T-helper 1 cell (primary cell): ENCODE measurements around the gene AACS.
"Not testable (repeated sequence)": the region's sequence is repeated elsewhere in the genome, so short reads cannot be mapped to it uniquely, and the experiment has no call there.

Experiments used
- DNase-seq, 5 donors: peaks; one replicate each; pipeline ENCODE4 v3.0.0-alpha.2; 2012 to 2020

Gene AACS

DNA sequence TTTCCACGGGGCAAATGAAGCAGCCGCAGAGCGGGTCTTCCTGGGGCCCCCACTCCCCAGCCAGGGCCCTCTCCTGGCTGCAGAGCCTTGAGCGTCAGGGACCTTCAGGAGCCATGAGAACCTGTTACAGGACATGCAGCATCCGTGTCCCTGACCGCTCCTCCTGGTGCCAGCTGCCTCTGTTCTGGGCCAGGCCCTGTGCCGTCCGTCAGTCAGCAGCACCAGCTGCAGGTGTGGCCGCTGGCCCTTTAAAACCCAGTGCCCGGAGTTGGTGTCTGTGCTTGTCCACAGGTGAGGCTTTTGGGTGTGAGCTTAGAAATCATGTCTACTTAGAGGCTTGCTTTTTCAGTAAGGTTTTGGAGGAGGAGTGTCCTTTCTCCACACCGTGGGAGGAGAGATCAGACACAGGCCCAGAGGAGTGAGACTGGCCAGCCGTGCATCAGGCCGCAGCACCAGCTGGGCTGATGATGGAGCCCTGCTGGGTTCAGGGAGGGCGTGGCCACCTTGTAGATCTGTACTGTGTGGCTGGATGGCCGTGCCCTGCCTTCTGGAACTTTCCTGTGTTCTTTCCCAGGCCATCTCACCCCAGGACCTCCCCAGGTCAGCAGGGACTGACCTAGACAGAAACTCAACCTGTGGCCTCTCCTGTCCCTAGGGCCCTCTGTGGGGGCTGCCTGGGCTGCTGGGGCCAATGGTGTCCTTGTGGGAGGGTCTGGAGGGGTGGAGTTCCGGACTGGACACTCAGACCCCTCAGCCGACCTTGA, 27.1 kb downstream of the AACS start:
- no peak for DNase-seq

DNA sequence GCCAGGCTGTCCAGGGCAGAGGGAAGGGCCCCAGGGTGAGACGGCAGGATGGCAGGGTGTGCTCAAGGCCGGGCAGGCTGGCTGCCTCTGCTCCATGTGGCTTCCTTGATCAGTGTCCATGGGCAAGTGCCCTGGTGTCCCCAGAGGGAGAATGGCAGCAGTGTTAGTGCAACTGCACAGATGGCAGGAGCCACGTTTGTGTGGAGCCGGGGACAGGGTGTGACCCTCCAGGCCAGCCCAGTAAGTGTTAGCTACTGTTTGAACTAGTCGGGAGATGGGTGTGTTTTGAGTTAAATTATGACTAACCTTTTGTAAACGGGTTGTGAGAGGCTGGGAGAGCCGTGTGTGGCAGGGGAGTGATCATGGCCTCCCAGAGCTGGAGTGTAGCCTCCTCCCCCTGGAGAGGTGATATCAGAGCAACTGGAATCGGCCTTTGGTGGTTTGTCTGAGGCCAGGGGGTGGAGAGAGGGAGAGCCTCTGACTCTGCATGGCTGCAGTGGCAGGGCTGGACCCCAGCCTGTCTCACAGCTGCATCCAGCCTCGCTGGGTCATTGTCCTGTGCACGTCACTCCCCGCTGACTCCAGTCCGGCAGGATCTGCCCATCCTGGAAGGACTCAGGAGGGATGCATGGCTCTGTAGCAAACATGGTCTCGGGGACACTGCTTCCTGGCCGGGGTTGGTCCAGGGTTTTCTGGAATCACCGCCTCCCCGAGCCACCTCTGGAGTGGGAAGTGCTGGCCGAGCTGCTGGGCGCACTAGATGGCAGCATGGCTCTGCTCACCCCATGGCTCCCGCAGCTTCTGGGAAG, 27.8 kb downstream of the AACS start:
- no peak for DNase-seq

DNA sequence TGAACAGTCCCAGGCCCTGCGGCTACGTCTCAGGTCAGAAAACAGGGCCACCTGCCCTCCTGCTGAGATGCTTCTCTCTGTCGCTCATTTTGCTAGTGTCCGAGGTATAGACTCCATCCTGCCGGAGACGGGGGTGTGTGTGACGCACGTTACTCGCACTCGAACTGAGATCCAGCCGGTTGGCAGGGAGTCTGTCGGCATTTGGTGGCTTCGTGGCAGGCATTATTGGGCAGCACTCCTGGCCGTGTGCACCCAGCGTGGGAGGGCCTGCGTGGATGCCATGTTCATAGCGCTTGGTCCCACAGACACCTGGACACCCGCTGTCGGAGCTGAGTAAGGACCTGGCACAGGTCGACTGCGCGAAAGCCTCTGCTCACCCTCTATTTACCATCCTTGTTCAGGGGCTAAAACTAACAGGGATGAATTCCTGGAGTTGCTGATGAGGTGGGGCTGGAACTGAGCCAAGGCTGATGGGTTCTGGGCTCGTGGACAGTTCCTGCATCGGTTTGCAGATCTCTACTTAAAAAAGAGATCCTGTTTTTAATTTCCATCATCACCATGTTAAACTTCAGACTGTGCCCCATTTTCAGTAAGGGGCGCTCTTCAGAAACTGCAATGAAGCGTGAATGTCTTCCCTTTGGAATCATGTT, 28.6 kb downstream of the AACS start:
- no peak for DNase-seq

DNA sequence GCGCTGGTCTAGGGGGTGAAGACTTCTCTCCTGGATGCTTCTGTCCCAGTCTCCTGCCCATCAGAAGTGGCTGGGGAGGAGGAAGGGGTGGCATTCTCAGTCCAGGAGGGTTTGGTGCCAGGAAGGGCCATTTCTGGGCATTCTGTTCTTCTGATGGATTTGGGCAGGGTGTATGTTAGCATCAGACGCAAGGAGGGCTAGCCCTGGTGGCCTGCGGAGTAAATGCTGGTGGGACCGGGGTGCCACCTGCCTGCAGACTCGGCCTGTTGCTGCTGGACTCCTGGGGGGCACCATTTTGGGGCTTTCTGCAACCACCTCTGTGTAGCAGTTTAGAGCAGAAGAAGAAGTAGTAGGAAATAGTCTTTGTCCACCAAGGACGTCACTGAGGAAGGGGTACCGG, 31.7 kb downstream of the AACS start:
- no peak for DNase-seq

DNA sequence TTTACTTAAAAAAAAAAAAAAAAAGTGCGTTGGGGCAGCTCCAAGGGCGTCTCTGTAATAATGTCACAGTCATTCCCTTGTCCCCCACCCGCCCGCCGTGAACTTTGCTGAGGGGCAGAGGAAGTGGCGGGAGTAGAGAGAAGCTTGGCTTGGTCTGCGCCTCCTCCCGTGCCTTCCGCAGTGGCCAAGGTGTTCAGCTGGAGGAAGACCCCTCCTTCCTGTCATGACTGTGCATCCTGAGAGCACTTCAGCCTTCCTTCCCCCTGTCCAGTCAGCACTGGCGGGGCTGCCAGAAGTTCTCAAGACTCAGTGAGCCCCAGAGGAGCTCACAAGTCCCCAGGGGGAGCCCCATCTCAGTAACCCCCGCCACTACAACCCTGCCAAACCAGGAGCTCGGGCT, 32.2 kb downstream of the AACS start:
- DNase-seq: no peak

DNA sequence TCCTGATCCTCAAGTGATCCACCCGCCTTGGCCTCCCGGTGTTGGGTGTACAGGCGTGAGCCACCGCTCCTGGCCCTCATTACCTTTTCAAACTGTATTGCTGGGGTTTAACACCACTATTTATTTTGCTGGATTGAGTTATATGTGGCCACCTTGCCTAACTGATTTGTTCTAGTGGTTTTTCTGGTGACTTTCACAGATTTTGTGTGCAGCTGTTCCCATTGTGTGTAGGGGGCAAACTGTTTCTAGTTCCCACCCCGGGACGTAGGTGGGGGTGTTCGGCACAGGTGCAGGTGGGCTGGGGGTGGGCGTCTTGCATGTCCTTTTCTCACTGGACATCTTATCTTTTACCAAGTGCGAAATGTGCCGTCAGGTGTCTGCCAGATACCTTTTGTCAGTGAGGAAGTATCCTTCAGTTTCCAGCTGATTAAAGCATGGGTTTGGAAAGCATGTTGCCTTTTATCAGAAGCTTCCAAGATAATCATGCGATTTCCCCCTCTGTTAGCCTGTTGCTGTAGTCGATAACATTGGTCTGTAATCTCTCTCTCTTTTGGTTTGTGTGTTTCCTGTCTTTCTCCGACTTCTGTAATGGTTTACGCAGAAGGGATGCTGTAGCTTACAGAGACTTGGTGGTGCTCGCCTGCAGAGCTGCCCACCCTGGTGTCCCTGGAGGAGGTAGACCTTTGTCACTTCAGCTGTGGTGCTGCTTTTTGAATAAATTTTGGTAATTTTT, 33.6 kb downstream of the AACS start:
- DNase-seq: no peak

DNA sequence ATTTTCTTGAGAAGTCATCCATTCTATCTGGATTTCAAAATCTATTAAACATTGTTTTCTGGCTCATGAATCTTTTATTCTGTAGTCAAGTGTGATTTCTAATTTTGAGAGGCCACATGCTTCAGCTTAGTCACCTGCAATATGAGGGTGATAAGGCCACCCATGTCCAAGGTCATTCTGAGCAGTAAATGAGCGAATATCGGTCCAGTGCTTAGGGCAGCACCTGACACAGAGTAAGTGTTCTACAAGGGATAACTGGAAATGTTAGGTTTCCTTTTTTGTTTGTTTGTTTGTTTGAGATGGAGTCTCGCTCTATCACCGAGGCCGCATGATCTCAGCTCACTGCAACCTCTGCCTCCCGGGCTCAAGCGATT, 34.2 kb downstream of the AACS start:
- no peak for DNase-seq

DNA sequence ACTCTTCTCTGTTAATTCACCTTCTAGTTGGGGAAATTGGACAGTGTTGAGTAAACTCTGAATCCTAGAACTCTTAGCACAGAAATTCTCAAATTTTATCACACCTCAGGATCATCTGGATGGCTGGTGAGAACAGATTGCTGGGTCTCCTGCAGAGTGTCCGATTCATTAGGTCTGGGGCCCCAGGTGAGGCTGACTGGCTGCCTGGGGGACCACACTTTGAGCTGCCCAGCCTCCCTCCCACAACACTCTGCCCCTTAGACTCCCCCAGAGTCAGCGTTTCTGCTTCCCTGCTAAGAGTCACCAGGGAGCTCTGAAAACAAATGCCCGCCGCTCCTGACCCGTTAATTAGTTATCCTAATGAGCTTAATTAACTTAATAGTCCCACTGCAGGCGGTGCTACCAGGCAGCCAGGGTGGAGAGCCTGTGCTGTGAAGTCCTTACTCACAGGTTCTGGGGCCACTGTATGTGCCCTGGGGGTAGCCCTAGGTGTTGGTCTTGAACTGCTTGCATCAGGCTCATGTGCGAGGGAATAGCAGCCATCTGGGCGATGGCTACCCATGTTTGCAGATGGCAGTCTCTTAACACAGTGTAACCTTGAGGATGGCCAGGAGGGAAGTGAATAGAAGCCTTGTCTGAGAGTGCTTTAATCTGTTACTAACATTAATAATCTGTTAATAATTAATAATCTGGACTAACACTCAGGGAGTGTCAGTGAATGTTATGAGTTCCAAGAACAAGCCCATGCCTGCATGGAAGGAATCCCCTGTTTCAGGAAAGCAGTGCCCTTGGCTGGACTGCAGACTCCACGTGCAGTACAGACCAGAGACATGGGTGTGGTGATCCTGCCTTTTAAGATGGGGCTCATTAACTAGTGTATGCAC, 35.6 kb downstream of the AACS start:
- no peak for DNase-seq

DNA sequence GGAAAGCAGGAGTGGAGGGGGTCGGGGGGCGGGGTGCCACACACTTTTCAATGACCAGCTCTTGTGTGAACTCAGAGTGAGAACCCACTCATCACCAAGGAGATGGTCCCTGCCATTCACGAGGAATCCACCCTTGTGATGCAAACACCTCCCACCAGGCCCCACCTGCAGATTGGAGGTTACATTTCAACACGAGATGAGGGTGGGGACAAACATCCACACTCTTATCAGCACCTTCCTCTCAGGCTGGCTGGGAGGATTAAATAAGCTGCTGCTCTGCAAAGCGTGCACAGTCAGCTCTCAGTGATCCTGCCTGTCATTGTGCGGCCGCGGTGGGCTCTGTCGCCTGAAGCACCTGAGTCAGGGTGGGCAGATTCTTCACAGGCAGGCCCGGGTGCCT, 39.7 kb downstream of the AACS start:
- DNase-seq: no peak

DNA sequence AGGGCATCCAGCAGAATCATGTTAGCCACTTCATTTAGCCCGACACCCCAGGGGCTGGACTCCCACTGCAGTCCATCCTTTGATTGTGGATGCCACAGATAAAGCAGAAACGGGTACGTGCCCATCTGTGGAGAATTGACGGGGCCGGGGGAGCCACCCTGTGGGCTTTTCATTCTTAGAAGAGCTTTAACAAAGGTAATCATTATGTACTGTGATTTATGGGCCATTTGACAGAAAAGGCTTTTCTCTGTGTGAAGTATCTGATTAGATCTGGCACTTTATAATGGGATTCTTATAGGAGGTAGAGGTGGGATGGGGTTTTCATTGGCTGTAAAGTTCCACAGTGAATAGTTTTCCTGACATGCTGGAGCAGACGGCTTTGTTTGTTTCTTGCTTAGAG, 40.4 kb downstream of the AACS start:
- DNase-seq: no peak

DNA sequence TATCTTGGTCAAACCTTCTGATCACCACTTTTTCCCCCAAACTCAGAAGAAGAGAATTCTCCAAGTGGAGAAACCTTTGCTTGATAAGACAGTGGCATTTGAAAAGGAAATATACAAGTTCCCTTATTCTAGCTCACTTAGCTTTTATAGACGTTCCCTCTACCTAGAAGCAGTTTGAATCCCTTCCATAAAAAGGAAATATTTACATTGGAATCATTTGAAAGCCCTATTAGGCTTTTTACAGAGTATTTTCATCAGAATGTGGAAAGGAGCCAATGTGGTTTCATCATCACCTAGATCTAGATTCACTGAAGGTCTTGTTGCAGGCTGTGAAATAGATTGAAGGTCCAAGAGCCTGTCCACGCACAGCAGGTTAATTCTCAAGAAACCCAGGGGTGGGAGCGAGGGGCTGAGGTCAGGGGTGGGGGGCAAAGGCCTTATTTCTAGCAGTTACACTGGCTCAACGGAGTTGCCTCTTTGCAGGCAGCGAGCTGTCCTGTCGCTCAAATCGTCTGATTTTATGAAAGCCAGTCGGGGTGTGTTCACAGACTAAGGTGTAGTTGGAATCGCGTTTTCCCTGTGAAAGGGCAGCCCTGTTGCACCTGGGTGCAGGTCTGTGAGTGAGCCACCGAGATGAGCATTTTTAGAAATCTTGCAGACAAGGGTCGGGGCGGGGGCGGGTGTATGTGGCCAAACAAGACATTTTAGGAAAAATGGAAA, 45.6 kb downstream of the AACS start:
- no peak for DNase-seq

DNA sequence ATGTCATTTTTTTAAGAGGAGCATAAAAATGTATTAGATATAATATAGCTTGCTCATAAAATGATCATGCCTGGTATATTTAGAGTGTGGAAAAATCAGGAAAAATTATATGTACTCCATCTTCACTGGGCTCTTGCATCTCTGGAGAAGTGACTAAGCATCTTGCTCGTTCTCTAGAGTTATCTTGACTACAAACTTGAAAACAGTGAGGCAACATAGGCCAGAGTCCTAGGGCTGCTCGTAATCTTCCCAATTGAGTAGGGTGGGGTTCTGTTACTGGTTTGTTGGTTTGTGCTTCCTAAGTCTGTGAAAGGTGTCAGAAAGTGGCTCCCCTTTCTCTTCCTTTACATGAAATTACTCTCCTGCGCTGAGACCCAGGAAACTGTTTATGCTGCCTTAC, 46.2 kb downstream of the AACS start:
- DNase-seq: no peak

DNA sequence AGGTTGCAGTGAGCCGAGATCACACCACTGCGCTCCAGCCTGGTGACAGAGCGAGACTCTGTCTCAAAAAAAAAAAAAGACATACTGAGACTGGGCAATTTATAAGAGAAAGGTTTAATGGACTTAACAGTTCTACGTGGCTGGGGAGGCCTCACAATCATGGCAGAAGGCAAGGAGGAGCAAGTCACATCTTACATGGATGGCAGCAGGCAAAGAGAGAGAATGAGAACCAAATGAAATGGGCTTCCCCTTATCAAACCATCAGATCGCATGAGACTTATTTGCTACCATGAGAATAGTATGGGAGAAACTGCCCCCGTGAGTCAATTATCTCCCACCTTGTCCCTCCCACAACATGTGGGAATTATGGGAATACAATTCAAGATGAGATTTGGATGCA, 47.4 kb downstream of the AACS start:
- not testable (repeated sequence) for DNase-seq

DNA sequence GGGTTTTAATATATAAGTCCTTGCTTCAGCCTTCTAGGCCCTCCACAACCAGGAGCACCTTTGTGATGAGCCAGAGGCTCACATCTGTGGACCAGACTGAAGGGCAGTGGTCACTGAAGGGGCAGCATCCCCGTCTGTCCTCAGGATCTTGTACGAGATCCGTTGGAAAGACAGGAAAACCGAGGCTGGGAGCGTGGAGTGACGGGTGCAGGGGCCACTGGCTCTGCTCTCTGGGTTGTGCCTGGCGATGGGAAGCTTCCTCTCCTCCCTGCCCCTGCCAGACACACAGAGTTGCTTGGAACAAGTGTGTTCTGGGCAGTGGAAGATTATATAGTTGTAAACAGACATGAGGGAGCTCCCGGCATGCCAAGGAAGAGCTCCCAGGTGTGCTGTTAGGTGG, 48.0 kb downstream of the AACS start:
- DNase-seq: no peak

DNA sequence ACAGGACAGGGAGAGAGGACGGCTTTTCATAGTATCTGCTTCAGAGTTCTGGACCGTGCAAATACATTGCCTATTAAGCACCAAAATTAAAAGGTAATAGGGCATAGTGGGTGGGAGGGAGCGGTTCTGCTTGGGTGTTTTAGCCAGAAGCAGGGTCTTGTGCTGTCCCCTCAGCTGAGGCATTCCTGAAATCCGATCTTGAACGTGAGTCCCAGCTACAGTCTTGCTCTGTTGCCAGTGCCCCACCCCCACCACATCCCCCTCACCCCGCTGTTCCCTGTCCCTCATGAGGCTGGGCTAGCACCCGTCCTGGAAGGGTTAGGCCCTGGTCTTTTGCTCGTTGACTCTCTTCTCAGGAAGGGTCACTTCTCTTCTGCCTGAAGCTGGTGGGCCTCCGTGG, 48.6 kb downstream of the AACS start:
- no peak for DNase-seq

DNA sequence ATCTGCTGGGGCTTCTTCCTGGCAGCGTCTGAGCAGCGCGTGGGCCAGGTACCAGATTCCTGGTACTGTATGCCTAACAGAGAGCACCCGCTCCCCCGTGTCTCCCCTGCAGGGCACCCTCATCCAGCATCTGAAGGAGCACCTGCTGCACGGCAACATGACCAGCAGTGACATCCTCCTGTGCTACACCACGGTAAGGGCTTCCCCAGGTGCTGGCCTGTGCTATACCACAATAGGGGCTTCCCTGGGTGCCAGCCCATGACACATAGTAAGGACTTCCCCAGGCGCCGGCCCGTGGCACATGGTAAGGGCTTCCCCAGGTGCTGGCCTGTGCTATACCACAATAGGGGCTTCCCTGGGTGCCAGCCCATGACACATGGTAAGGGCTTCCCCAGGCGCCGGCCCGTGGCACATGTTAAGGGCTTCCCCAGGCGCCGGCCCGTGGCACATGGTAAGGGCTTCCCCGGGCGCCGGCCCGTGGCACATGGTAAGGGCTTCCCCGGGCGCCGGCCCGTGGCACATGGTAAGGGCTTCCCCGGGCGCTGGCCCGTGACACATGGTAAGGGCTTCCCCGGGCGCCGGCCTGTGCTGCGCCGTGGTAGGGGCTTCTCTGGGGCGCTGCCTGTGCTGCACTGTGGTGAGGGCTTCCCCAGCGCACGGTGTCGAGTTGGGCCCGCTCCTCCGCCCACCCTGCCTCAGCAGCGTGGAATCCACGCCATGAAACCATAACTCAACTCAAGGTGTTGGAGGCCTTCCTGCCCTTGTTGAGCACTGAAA, 49.3 kb downstream of the AACS start:
- no peak for DNase-seq

DNA sequence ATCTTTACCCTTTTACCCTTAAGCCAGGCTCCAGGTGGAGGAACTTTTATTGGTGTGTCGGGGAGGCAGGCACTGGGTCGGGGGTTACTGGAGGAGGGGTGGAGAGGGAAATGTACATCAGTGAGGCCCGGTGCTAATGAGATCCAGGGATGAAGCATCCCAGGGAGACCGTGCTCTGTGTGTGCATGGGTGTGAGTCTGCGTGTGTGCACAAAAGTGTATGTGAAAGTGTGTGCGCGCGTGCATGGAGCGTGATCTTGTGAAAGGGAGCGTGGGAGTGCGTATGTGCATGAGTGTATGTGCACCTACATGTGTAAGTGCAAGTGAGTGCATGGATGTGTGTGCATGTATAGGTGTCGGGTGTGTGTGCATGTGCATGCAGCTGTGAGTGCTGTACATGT, 55.3 kb downstream of the AACS start:
- no peak for DNase-seq

DNA sequence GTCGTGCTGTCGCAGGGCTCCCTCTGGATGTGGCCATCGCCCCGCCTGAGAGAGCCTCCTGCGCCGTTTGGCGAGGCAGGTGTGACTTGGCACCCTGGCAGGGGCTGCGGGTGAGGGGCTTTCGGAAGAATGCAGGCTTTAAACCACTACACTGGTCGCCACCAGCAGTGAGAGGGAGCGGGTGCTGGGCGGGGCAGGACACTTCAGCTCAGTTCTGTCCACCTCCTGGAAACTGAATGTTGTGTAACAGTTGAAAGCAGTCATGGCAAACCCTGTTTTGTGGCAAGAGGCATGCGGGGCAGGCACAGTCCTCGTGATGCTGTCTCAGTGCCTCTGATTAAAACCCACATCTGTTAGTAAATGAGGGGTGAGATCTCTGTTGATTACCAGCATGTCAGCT, 55.9 kb downstream of the AACS start:
- no peak for DNase-seq

DNA sequence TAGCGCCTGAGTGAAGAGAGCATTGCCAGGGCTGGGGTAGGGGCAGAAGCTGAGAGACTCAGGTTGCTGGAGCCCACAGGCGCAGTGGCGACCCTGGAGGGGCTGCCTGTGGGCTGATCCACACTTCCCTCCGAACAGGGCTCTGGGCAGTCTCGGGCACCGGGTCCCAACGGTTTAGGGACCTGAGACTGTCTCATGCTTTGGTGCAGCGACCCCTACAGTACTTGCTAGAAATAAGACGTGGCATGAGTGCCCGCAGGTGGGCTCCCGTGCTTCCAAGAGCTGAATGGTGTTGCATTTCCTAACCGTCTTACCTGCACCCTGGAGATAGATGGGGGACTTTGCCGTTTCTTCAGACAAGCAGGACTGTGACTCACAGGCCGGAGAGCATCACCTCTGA, 57.4 kb downstream of the AACS start:
- DNase-seq: no peak

DNA sequence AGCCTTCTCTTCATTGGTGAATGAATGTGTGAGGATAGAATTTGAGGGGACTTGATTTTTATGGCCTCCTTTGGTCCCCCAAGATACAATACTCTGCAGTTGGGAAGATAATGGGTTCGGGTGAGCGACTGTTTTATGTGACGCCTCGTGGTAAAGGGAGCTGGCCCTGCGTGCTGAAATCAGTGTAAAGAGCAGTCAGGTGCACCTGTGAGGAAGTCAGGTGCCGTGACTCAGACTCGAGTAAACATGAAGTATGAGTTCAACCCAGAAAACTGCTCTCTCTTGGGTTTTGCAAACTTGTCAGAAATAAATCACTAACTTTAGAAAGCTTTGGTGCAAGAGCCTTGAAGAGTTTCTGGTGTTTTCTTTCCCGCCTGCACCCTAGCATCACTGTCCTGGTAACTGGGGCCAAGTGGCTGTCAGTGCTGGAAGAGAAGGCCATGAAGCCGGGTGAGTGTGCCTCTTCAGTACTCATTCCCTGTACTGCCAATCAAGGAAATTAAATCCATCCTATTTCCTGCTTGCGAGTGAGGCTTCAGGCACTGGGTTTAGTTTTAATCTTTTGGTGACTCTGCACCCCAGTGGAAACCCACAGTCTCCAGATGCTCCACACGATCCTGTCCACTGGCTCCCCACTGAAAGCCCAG, 59.2 kb downstream of the AACS start:
- DNase-seq: no peak
